Small intestine (tissue), 7 donors: ENCODE data around the gene MUSK. TPM values are rescaled to one million over a fixed set of nuclear protein-coding genes. Genes with fewer than 3 reads are reported as not detected.
"Not testable (repeated sequence)": the region's sequence is repeated elsewhere in the genome, so short reads cannot be mapped to it uniquely, and the experiment has no call there.

Source experiments
- DNase-seq, 2 donors: peaks; one replicate each; pipeline versions ENCODE4 v3.0.0 to v3.0.0-alpha.2; 2013
- FAIRE-seq: peaks from 2 replicates; lab custom pipeline; 2012; peaks lifted over from hg19 to GRCh38; lab: Jason Lieb, UNC
- H3K27ac ChIP-seq, 3 donors: one replicate each; pipeline ENCODE4 v1.5.1; 2013; ENCODE audit warnings: low read length in 2 of 3, mild to moderate bottlenecking in 2 of 3, control low read depth in 1 of 3, inconsistent platforms in 1 of 3, low read depth in 1 of 3, moderate library complexity in 1 of 3
- H3K27me3 ChIP-seq, 3 donors: one replicate each; pipeline ENCODE4 v1.6.1; 2013; ENCODE audit warnings: low read length in 3 of 3, inconsistent platforms in 1 of 3; ENCODE audit not compliant: control insufficient read depth in 3 of 3, insufficient read depth in 3 of 3
- H3K36me3 ChIP-seq, 3 donors: one replicate each; pipeline ENCODE4 v1.6.1; 2013; ENCODE audit warnings: low read length in 3 of 3, inconsistent platforms in 1 of 3, low read depth in 1 of 3, mild to moderate bottlenecking in 1 of 3, moderate library complexity in 1 of 3; ENCODE audit not compliant: control insufficient read depth in 3 of 3, insufficient read depth in 2 of 3
- H3K4me1 ChIP-seq, 3 donors: one replicate each; pipeline ENCODE4 v1.6.1; 2013; ENCODE audit warnings: low read length in 2 of 3, inconsistent platforms in 1 of 3, low read depth in 1 of 3, mild to moderate bottlenecking in 1 of 3, moderate library complexity in 1 of 3; ENCODE audit not compliant: control insufficient read depth in 3 of 3, insufficient read depth in 2 of 3
- H3K4me3 ChIP-seq, 3 donors: one replicate each; pipeline ENCODE4 v1.5.1; 2013; ENCODE audit warnings: low read length in 3 of 3, control low read depth in 1 of 3, inconsistent platforms in 1 of 3, low read depth in 1 of 3, mild to moderate bottlenecking in 1 of 3, moderate library complexity in 1 of 3
- H3K9me3 ChIP-seq, 2 donors: one replicate each; pipeline ENCODE4 v1.6.1; 2013; ENCODE audit warnings: low read depth in 1 of 2, low read length in 1 of 2; ENCODE audit not compliant: control insufficient read depth in 2 of 2, insufficient read depth in 1 of 2
- WGBS, 3 donors: extraction: QIAGEN DNeasy Blood & Tissue Kit; methylation state at CpG; one replicate each; pipeline ENCODE4 v1.1.7; 2013; 5-methylcytosine and 5-hydroxymethylcytosine counted together
- polyA plus RNA-seq, 4 donors: library from polyadenylated mRNA; stranded (reverse) in 3 of 4; unstranded in 1 of 4; fragments of 200-250 nt in 3 of 4; fragments of 120-200 nt in 1 of 4; gene quantifications; one replicate each; pipeline versions ENCODE4 v1.2.1 to v1.2.3, GENCODE V29; 2013
- donor health status: healthy with polysubstance abuse.
- donor health status: control.
- donor health status: control.
- donor health status: Bipolar disorder and iron deficiency.
- donor health status: healthy.

Gene MUSK
- polyA plus RNA-seq, 4 donors = 0.54 to 1.9 (median 1.2) TPM; not detected in 1

DNA sequence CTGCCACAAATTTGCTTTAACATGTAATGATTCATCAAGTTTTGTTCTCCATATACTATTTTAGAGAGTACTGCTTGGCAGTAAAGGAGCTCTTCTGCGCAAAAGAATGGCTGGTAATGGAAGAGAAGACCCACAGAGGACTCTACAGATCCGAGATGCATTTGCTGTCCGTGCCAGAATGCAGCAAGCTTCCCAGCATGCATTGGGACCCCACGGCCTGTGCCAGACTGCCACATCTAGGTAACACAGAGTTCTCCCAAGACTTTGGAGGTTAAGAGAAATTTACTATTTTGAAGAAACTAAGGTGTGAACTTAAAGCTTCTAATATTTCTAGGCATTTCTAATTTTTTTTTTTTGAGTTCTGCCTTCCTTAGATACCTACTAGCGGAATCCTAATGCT, 107.1 kb downstream of the MUSK start:
- Histone ChIP-seq H3K27me3 (no peaks in the 10 kb centered on the region), H3K27ac (no peak overlapping the region), H3K9me3 (no peaks in the 10 kb centered on the region), H3K36me3 (no peaks in the 10 kb centered on the region), H3K4me3 (no peak overlapping the region), H3K4me1 (no peaks in the 10 kb centered on the region)
- 82 to 93% (median 91%) methylated on average over 5 of the region's 5 CpGs for WGBS, 3 donors
- FAIRE-seq (no peak), DNase-seq (no peak)

DNA sequence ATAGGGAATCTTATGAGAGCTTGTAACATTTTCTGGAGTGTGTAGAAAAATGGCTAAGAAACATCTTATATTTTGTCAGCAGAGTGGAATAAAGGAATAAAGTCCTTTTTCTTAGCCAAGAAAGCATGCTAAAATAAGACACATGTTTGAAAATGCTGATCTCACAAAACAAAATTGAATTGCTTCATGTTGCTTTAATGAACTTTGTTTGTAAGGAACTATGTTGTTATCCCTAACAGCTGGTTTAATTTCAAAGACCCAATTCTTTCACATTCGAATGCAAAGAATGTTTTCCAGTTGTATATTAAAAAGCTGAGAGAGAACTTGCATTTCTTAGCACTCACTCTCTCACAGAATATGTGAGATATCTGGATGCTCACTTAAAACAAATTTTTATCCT, 107.6 kb downstream of the MUSK start:
- Histone ChIP-seq H3K4me3 (no peak overlapping the region), H3K27ac (no peak overlapping the region), H3K4me1 (no peaks in the 10 kb centered on the region), H3K27me3 (no peaks in the 10 kb centered on the region), H3K36me3 (no peaks in the 10 kb centered on the region), H3K9me3 (no peaks in the 10 kb centered on the region)
- WGBS, 3 donors = 52 to 79% (median 70%) methylated on average over 1 of the region's 1 CpG
- no peak for DNase-seq
- no peak for FAIRE-seq

- H3K9me3 ChIP-seq = no peaks in the 10 kb centered on the region
- no peak overlapping the region for H3K4me3 ChIP-seq
- no peak overlapping the region for H3K27ac ChIP-seq
- 34 to 38% (median 37%) methylated on average over 5 of the region's 5 CpGs for WGBS, 3 donors
- FAIRE-seq (no peak), DNase-seq (peak in 1 of 2 donors; percentile 54)
- H3K36me3 ChIP-seq = no peaks in the 10 kb centered on the region
- no peaks in the 10 kb centered on the region for H3K4me1 ChIP-seq
- H3K27me3 ChIP-seq = no peaks in the 10 kb centered on the region
Measured at GRCh38 chr9:110777196-110777875, 108.7 kb downstream of the MUSK start.

- no peaks in the 10 kb centered on the region for H3K27me3 ChIP-seq
- FAIRE-seq (no peak), DNase-seq (no peak)
- no peak overlapping the region for H3K27ac ChIP-seq
- no peaks in the 10 kb centered on the region for H3K4me1 ChIP-seq
- H3K4me3 ChIP-seq = no peak overlapping the region
- H3K9me3 ChIP-seq = no peaks in the 10 kb centered on the region
- H3K36me3 ChIP-seq = no peaks in the 10 kb centered on the region
Measured at GRCh38 chr9:110777876-110778215, 109.3 kb downstream of the MUSK start.

DNA sequence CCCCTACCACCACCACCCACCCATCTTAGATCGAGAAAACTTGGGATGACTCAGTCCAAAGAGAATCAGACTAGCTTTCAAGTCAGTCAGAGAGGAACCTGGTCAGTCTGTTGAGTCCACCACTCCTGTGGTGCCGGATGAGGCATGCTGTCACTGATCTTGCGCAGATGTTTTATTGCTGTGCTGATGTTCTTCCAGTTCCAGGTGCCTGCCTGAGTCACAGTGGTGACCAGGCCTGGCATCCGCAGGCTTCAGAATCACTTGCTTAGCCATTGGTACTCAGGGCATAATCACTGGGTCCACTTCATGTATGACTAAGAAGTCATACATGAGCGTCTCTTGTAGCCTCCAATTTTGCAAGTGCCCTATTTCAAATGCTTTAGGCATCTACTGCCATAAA, 114.1 kb downstream of the MUSK start:
- Histone ChIP-seq H3K27ac (no peak overlapping the region), H3K4me3 (no peak overlapping the region), H3K27me3 (no peaks in the 10 kb centered on the region), H3K4me1 (no peaks in the 10 kb centered on the region), H3K9me3 (no peaks in the 10 kb centered on the region), H3K36me3 (no peaks in the 10 kb centered on the region)
- FAIRE-seq (no peak), DNase-seq (no peak)
- 90 to 95% (median 90%) methylated on average over 5 of the region's 5 CpGs for WGBS, 3 donors

DNA sequence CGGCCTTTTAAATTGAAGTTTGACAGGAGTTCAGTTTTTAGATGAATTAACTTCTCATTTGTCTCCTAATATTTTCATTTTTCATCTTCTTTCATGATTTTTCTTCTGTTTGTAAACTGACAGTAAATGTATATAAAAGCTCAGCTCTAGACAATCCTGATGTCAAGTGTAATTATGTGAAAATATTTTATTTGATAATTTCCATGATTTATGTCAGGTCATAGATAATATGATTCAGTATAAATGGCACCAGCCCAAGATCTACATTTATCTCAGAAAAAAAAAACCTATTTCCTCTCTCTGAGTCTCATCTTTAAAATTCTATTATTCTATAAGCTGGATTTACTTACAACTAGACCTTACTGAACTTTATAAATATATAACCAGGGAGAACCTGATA, 115.7 kb downstream of the MUSK start:
- no peak overlapping the region for H3K27ac ChIP-seq

GRCh38 chr9:110785166-110785565, 116.6 kb downstream of the MUSK start:
- no peaks in the 10 kb centered on the region for H3K27me3 ChIP-seq
- no peaks in the 10 kb centered on the region for H3K36me3 ChIP-seq
- no peak for FAIRE-seq
- 34 to 38% (median 36%) methylated on average over 1 of the region's 1 CpG for WGBS, 3 donors
- no peak for DNase-seq
- no peaks in the 10 kb centered on the region for H3K4me1 ChIP-seq
- no peaks in the 10 kb centered on the region for H3K9me3 ChIP-seq
- no peak overlapping the region for H3K27ac ChIP-seq
- no peak overlapping the region for H3K4me3 ChIP-seq

More for the DNA sequence above, 115.7 kb downstream of the MUSK start:
- H3K4me1 ChIP-seq = no peaks in the 10 kb centered on the region
- H3K4me3 ChIP-seq = no peak overlapping the region
- FAIRE-seq (no peak), DNase-seq (no peak)
- H3K36me3 ChIP-seq = no peaks in the 10 kb centered on the region
- WGBS, 3 donors = 77 to 84% (median 77%) methylated on average over 1 of the region's 1 CpG
- H3K9me3 ChIP-seq = no peaks in the 10 kb centered on the region
- H3K27me3 ChIP-seq = no peaks in the 10 kb centered on the region

GRCh38 chr9:110788396-110788795, 119.8 kb downstream of the MUSK start:
- FAIRE-seq, H3K4me1 ChIP-seq, H3K9me3 ChIP-seq, H3K4me3 ChIP-seq, H3K27ac ChIP-seq, DNase-seq, H3K27me3 ChIP-seq, H3K36me3 ChIP-seq: not testable (repeated sequence)
- 90 to 91% (median 90%) methylated on average over 5 of the region's 5 CpGs for WGBS, 3 donors

GRCh38 chr9:110788871-110789270, 120.3 kb downstream of the MUSK start:
- Histone ChIP-seq H3K9me3 (no peaks in the 10 kb centered on the region), H3K4me1 (no peaks in the 10 kb centered on the region), H3K36me3 (no peaks in the 10 kb centered on the region), H3K27me3 (no peaks in the 10 kb centered on the region), H3K27ac (no peak overlapping the region), H3K4me3 (no peak overlapping the region)
- DNase-seq (no peak), FAIRE-seq (no peak)
